Activated CD4-positive, alpha-beta memory T cell treated with anti-CD3 and anti-CD28 coated beads for 36 hours (primary cell): ENCODE data around the gene PLK3. TPM values are rescaled to one million over a fixed set of nuclear protein-coding genes. Genes with fewer than 3 reads are reported as not detected.
"Not testable (repeated sequence)": the region's sequence is repeated elsewhere in the genome, so short reads cannot be mapped to it uniquely, and the experiment has no call there.

Source experiments
- CTCF ChIA-PET: fragments of 350-600 bp; sonication (Branson Sonifier 250); formaldehyde crosslinking; loops from one replicate; lab custom pipeline; 2021; ENCODE audit warnings: antibody characterized with exemption, inconsistent platforms; lab: Charles Lee
- POLR2A ChIA-PET: fragments of 350-600 bp; sonication (Branson Sonifier 250); formaldehyde crosslinking; loops from one replicate; lab custom pipeline; 2021; ENCODE audit warnings: antibody characterized with exemption; lab: Charles Lee
- DNase-seq: peaks from one replicate; pipeline ENCODE4 v3.0.0-alpha.2; 2020
- H3K27ac Mint-ChIP-seq: one replicate; pipeline ENCODE4 v1.8.0; 2021; ENCODE audit warnings: mixed read lengths
- H3K27me3 Mint-ChIP-seq: one replicate; pipeline ENCODE4 v1.8.0; 2021; ENCODE audit warnings: mixed read lengths
- H3K36me3 Mint-ChIP-seq: one replicate; pipeline ENCODE4 v1.8.0; 2021; ENCODE audit warnings: mixed read lengths
- H3K4me1 Mint-ChIP-seq: one replicate; pipeline ENCODE4 v1.8.0; 2021; ENCODE audit warnings: low read depth, mixed read lengths
- H3K4me3 Mint-ChIP-seq: one replicate; pipeline ENCODE4 v1.8.0; 2021; ENCODE audit warnings: mild to moderate bottlenecking, mixed read lengths
- H3K9me3 Mint-ChIP-seq: one replicate; pipeline ENCODE4 v1.8.0; 2021; ENCODE audit warnings: mixed read lengths
- intact Hi-C: fragments of 100-400 bp; cut with micrococcal nuclease; formaldehyde crosslinking; loops from one replicate; pipeline ENCODE4 v1.15.1; 2023
- total RNA-seq, 2 experiments: library from RNA; stranded (reverse); gene quantifications; one replicate each; pipeline ENCODE4 v1.2.3, GENCODE V29; 2021

The PLK3 gene
- total RNA-seq, result 10 to 100 TPM; 80.2 to 87.9 TPM

- ChIA-PET CTCF (interaction anchor here (0.7 to 3.6 kb wide), 17 partner anchors 10 to 504 kb away, joined by 3 to 53 read pairs (median 6); partner anchors contain the start of genes ARMH1, BEST4, BTBD19 and EIF2B3), POLR2A (interaction anchor here (0.6 to 15.8 kb wide), 13 partner anchors 10 to 778 kb away, joined by 3 to 404 read pairs (median 8); partner anchors contain the start of genes BEST4, BTBD19, DYNLT4 and HECTD3)
- Mint-ChIP-seq H3K27me3 (no peaks in the 10 kb centered on the region), H3K4me1 (peaks cover 34% of the 10 kb centered on the region), H3K9me3 (no peaks in the 10 kb centered on the region), H3K27ac (peak within 1 kb of the TSS; percentile 95), H3K4me3 (peak within 1 kb of the TSS; percentile 93), H3K36me3 (peaks cover 40% of the 10 kb centered on the region)
- peak; percentile 99 for DNase-seq
- intact Hi-C loops, result loop anchor here (2.0 to 10.0 kb wide), 4 partner anchors 19 to 505 kb away; partner anchors contain the start of genes HECTD3 and UROD
Observed at GRCh38 chr1:44799770-44800584, at the start of gene PLK3. Gene PLK3, plus strand, starts transcription at chr1:44800377. Its CDS starts 87 bp downstream, at chr1:44800464.

GRCh38 chr1:44757420-44757819, 42.8 kb upstream of the PLK3 start:
- no peaks in the 10 kb centered on the region for H3K9me3 Mint-ChIP-seq
- intact Hi-C loops, result no loop called here
- H3K4me3 Mint-ChIP-seq, result no peak overlapping the region
- ChIA-PET CTCF (no interaction called here), POLR2A (no interaction called here)
- DNase-seq, result no peak
- peaks cover 68% of the 10 kb centered on the region for H3K36me3 Mint-ChIP-seq
- peaks cover 3% of the 10 kb centered on the region for H3K4me1 Mint-ChIP-seq
- H3K27me3 Mint-ChIP-seq, result no peaks in the 10 kb centered on the region
- no peak overlapping the region for H3K27ac Mint-ChIP-seq

DNA sequence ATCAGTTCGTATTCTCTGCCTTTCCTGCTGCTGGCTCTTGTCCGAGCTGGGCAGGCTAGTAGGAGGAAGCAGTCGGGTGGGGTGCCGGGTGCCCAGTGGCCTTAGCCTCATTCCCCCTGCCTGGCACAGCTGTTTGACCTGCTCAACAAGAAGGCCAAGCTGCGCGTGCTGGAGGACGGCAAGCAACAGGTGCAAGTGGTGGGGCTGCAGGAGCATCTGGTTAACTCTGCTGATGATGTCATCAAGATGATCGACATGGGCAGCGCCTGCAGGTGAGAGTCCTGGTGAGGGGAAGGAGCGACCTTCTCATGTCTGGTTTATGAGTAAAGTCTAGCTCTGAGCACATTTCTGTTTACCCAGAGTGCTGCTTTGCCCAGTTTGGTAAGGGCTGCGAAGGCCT, 41.1 kb upstream of the PLK3 start:
- Mint-ChIP-seq H3K4me3 (no peak overlapping the region), H3K9me3 (no peaks in the 10 kb centered on the region), H3K27me3 (no peaks in the 10 kb centered on the region), H3K27ac (no peak overlapping the region), H3K4me1 (peaks cover 3% of the 10 kb centered on the region), H3K36me3 (peaks cover 66% of the 10 kb centered on the region)
- CTCF ChIA-PET, result interaction anchor here (1.7 kb wide), 1 partner anchor 11 kb away, joined by 5 read pairs; no protein-coding TSS in a partner anchor
- intact Hi-C loops, result no loop called here
- POLR2A ChIA-PET, result interaction anchor here (0.9 to 1.8 kb wide), 4 partner anchors 12 to 37 kb away, joined by 3 to 6 read pairs (median 4); partner anchors contain the start of gene RPS8
- DNase-seq, result no peak

GRCh38 chr1:44760876-44761275, 39.3 kb upstream of the PLK3 start:
- DNase-seq, result no peak
- intact Hi-C loops, result no loop called here
- Mint-ChIP-seq H3K27ac (no peak overlapping the region), H3K4me3 (no peak overlapping the region), H3K36me3 (peaks cover 55% of the 10 kb centered on the region), H3K27me3 (no peaks in the 10 kb centered on the region), H3K9me3 (no peaks in the 10 kb centered on the region), H3K4me1 (peaks cover 3% of the 10 kb centered on the region)
- ChIA-PET POLR2A (interaction anchor here (1.5 to 1.6 kb wide), 2 partner anchors 15 to 30 kb away, joined by 3 to 6 read pairs; partner anchors contain the start of genes RNU5D-1 and RPS8), CTCF (interaction anchor here (1.7 kb wide), 1 partner anchor 13 kb away, joined by 5 read pairs; no protein-coding TSS in a partner anchor)

GRCh38 chr1:44766421-44766820, 33.8 kb upstream of the PLK3 start:
- intact Hi-C loops, H3K4me3 Mint-ChIP-seq, H3K27me3 Mint-ChIP-seq, H3K27ac Mint-ChIP-seq, H3K9me3 Mint-ChIP-seq, DNase-seq, H3K4me1 Mint-ChIP-seq: not testable (repeated sequence)
- CTCF ChIA-PET, result interaction anchor here (1.3 kb wide), 1 partner anchor 36 kb away, joined by 4 read pairs; the partner anchor contains the start of gene RNU5D-1
- POLR2A ChIA-PET, result interaction anchor here (0.9 to 4.1 kb wide), 5 partner anchors 9 to 45 kb away, joined by 3 to 15 read pairs (median 4); partner anchors contain the start of gene RPS8
- peaks cover 34% of the 10 kb centered on the region for H3K36me3 Mint-ChIP-seq

DNA sequence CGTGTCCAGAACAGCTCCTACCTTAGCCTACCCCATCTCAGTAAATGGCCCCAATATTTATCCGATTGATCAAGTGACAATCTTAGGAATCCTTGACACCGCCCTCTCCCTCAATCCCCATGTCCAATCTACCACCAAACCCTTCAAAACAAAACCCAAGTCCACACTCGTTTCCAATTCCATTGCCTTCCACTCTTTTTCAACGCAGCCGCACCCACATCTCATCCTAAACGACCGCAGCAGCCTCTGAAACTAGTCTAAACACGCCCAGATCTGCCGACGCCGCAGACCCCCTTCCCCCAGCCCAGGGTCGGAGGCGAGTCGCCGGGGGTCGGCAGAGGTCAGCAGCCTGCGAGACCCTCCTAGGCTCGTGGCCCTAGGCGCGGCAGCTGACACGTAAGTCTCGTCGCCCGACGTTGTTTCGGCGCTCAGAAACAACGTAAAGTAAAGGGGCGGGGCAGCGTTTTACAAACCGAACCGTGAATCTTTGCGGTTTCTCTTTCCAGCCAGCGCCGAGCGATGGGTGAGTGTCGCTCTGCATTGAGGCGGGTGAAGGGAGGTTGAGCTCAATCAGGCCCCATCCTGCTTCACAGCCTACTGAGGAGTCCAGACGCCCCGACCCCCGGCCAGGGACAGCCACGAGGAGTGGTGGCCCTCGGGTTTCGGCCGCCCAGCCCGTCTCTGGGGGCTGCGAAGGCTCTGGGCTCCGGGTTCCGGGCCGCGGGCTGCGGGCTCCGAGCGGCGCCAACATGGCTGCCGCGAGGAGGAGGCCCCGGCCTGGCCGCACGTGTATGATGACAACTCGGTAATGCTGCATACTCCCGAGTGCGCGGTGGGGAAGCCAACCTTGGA, 24.9 kb upstream of the PLK3 start, which contains the start of gene RPS8:
Gene RPS8 (plus strand): TSS at position 463 of the 852 bp plus-strand sequence. CDS start 57 bp downstream, at position 520.
- H3K27me3 Mint-ChIP-seq, result no peaks in the 10 kb centered on the region
- peaks cover 38% of the 10 kb centered on the region for H3K4me1 Mint-ChIP-seq
- peak within 1 kb of the TSS; percentile 83 for H3K4me3 Mint-ChIP-seq
- DNase-seq, result peak; percentile 94
- CTCF ChIA-PET, result interaction anchor here (0.9 to 2.5 kb wide), 7 partner anchors 11 to 48 kb away, joined by 3 to 32 read pairs (median 4); partner anchors contain the start of genes BEST4, PLK3 and RNU5D-1
- peak within 1 kb of the TSS; percentile 81 for H3K27ac Mint-ChIP-seq
- H3K9me3 Mint-ChIP-seq, result no peaks in the 10 kb centered on the region
- intact Hi-C loops, result loop anchor here (1.0 to 2.0 kb wide), 4 partner anchors 9 to 45 kb away; partner anchors contain the start of genes DYNLT4, KIF2C and RNU5D-1
- POLR2A ChIA-PET, result interaction anchor here (0.8 to 5.4 kb wide), 24 partner anchors 9 to 1125 kb away, joined by 3 to 70 read pairs (median 10); partner anchors contain the start of genes BEST4, BTBD19, DYNLT4 and EIF2B3
- H3K36me3 Mint-ChIP-seq, result peaks cover 45% of the 10 kb centered on the region

GRCh38 chr1:44775930-44776729, 24.0 kb upstream of the PLK3 start:
- peaks cover 41% of the 10 kb centered on the region for H3K4me1 Mint-ChIP-seq
- intact Hi-C loops, result loop anchor here (1.0 to 2.0 kb wide), 4 partner anchors 8 to 45 kb away; partner anchors contain the start of genes DYNLT4, KIF2C and RNU5D-1
- peak overlapping the region; percentile 83 for H3K4me3 Mint-ChIP-seq
- ChIA-PET CTCF (interaction anchor here (0.9 to 2.5 kb wide), 6 partner anchors 10 to 49 kb away, joined by 3 to 32 read pairs (median 8); partner anchors contain the start of genes BEST4, PLK3 and RNU5D-1), POLR2A (interaction anchor here (0.5 to 5.4 kb wide), 23 partner anchors 10 to 1986 kb away, joined by 3 to 70 read pairs (median 11); partner anchors contain the start of genes BEST4, BTBD19, DYNLT4 and EIF2B3)
- peaks cover 53% of the 10 kb centered on the region for H3K36me3 Mint-ChIP-seq
- no peaks in the 10 kb centered on the region for H3K9me3 Mint-ChIP-seq
- peak overlapping the region; percentile 81 for H3K27ac Mint-ChIP-seq
- no peaks in the 10 kb centered on the region for H3K27me3 Mint-ChIP-seq
- peak; percentile 49 for DNase-seq

- ChIA-PET POLR2A (interaction anchor here (1.7 to 5.4 kb wide), 13 partner anchors 11 to 235 kb away, joined by 7 to 70 read pairs (median 17); partner anchors contain the start of genes BEST4, BTBD19, DYNLT4 and EIF2B3), CTCF (interaction anchor here (1.9 to 2.5 kb wide), 2 partner anchors 9 to 24 kb away, joined by 13 to 32 read pairs; partner anchors contain the start of genes BEST4 and PLK3)
- no peak for DNase-seq
- peak overlapping the region; percentile 81 for H3K27ac Mint-ChIP-seq
- H3K9me3 Mint-ChIP-seq, result no peaks in the 10 kb centered on the region
- peak overlapping the region; percentile 83 for H3K4me3 Mint-ChIP-seq
- H3K27me3 Mint-ChIP-seq, result no peaks in the 10 kb centered on the region
- peaks cover 42% of the 10 kb centered on the region for H3K4me1 Mint-ChIP-seq
- peaks cover 59% of the 10 kb centered on the region for H3K36me3 Mint-ChIP-seq
- intact Hi-C loops, result no loop called here
Observed at GRCh38 chr1:44776730-44777068, 23.5 kb upstream of the PLK3 start.

GRCh38 chr1:44777547-44777946, 22.6 kb upstream of the PLK3 start:
- no peak for DNase-seq
- Mint-ChIP-seq H3K36me3 (peaks cover 64% of the 10 kb centered on the region), H3K27me3 (no peaks in the 10 kb centered on the region), H3K27ac (peak overlapping the region; percentile 81), H3K4me3 (peak overlapping the region; percentile 83), H3K9me3 (no peaks in the 10 kb centered on the region), H3K4me1 (peaks cover 42% of the 10 kb centered on the region)
- POLR2A ChIA-PET, result interaction anchor here (1.0 to 5.4 kb wide), 8 partner anchors 10 to 56 kb away, joined by 3 to 70 read pairs (median 6); partner anchors contain the start of genes BEST4, BTBD19 and PLK3
- intact Hi-C loops, result no loop called here
- CTCF ChIA-PET, result no interaction called here
